Neutrophil (primary cell): ENCODE results near the gene NFE2.
A peak's percentile ranks its signal among the peaks of the same experiment; 100 is the strongest.

ENCODE experiments used
- H3K27ac ChIP-seq: fragments of 200-600 bp; sonication (generic); 2 replicates; pipeline ENCODE4 v1.5.1; 2016; ENCODE audit warnings: mild to moderate bottlenecking, moderate library complexity
- H3K27me3 ChIP-seq: fragments of 200-600 bp; sonication (generic); 2 replicates; pipeline ENCODE4 v1.6.0; 2016; ENCODE audit warnings: mild to moderate bottlenecking
- H3K36me3 ChIP-seq: fragments of 200-600 bp; sonication (generic); 2 replicates; pipeline ENCODE4 v1.5.1; 2017
- H3K4me1 ChIP-seq, 2 experiments: fragments of 200-600 bp in 1 of 2; sonication (generic) in 1 of 2; 1 replicate in 1 of 2; 2 replicates in 1 of 2; pipeline versions ENCODE4 v1.5.1 to v1.6.1; 2013 to 2016; ENCODE audit warnings: low read depth in 1 of 2, low read length in 1 of 2, mild to moderate bottlenecking in 1 of 2, moderate library complexity in 1 of 2; ENCODE audit not compliant: control insufficient read depth in 1 of 2, insufficient read depth in 1 of 2
- H3K4me3 ChIP-seq, 2 experiments: fragments of 200-600 bp in 1 of 2; sonication (generic) in 1 of 2; 1 replicate in 1 of 2; 2 replicates in 1 of 2; pipeline ENCODE4 v1.5.1; 2013 to 2016; ENCODE audit warnings: low read depth in 1 of 2, low read length in 1 of 2, mild to moderate bottlenecking in 1 of 2, moderate library complexity in 1 of 2
- H3K9me3 ChIP-seq: fragments of 200-600 bp; sonication (generic); 2 replicates; pipeline ENCODE4 v1.5.1; 2016
- CTCF ChIP-seq: fragments of 200-600 bp; sonication (generic); IDR thresholded peaks from 2 replicates; pipeline ENCODE4 v1.5.1; 2016; ENCODE audit warnings: antibody characterized with exemption

NFE2 gene

DNA sequence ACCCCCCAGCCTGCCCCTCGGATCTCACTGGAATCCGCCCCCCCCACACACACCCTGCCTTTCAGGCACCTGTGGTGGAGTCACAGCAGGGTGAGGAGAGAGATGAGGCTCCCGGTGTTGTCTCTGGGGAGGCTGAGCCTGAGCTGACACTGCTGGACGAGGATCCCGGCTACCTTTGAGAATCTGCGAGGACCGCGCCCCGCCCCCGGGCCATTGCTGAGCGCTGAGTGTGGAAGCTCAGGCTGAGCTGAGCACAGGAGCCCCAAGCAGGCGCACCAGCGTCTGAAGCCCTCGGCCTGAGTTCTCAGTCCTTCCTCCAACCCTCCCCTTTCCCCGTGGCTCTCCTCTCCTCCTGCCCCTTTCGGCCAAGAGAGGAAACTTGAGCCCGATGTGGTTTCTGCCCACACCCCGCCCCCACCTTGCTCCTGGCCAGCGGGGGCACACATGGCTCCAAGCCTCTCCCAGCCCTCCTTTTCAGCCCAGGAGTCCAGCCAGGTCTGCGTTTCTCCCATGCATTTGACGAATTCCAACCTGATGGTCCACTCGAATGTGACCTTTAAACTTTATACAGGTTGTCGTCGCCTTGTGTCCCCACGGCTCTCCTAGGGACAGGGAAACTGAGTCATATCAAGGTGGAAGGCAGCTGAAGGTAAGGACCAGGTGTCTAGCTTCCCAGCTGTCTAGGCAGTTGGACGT is at the start of gene NFE2:
NFE2 (minus strand) TSS at position 284 of the 696 bp plus-strand sequence. CDS start 5,767 bp downstream, outside the sequence.
- Histone ChIP-seq H3K27me3 (no peaks in the 10 kb centered on the region), H3K4me3 (peak within 1 kb of the TSS; percentile 82 to 91), H3K9me3 (no peaks in the 10 kb centered on the region), H3K27ac (peak within 1 kb of the TSS; percentile 93), H3K4me1 (peaks cover 69 to 85% of the 10 kb centered on the region in 2 experiments), H3K36me3 (peaks cover 3% of the 10 kb centered on the region)
- TF ChIP-seq CTCF, result peak; percentile 27

DNA sequence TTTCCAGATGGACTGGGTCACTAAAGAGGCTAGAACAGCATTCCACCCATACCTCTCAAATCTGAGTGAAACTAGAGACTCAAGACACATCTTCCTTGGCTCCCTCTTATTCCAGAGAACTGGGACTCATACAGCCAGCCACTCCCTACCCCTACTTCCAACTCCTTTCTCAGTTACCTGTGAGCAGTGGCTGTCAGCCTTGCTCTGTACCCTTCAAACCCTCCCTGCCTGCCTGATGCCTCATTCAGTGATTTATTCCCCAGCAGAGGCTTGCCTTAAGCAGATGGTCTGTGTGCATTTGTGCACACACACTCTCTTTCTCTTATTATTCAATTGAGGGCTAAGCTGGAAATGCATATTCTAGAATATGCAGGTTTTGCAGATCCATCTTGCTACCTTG is 48.9 kb upstream of the NFE2 start:
- H3K4me3 ChIP-seq, result no peak overlapping the region
- H3K4me1 ChIP-seq, result no peaks in the 10 kb centered on the region
- no peaks in the 10 kb centered on the region for H3K9me3 ChIP-seq
- H3K36me3 ChIP-seq, result peaks cover 77% of the 10 kb centered on the region
- H3K27ac ChIP-seq, result no peak overlapping the region
- TF ChIP-seq CTCF, result no peak
- peaks cover 15% of the 10 kb centered on the region for H3K27me3 ChIP-seq

DNA sequence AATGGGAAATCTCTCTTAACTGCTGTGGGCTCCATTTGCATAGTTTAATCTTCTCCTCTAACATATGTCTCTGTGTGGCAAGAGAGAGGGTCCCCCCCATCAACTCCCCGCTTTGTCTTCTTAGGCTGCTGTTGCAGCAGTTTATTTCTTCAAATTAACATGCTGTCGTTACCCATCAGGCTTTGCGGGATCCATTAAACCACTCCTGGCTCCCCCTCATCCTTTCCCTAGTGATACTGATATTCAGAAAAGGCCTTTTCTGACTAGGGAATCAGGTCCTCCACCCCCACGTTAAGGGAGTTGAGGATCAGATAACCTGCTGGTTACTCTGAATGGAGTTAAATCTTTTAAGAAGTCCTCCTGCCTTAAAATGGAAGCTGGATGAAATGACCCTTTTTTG is 48.2 kb upstream of the NFE2 start:
- TF ChIP-seq CTCF, result no peak
- no peaks in the 10 kb centered on the region for H3K9me3 ChIP-seq
- peaks cover 83% of the 10 kb centered on the region for H3K36me3 ChIP-seq
- no peak overlapping the region for H3K27ac ChIP-seq
- no peak overlapping the region for H3K4me3 ChIP-seq
- H3K4me1 ChIP-seq, result no peaks in the 10 kb centered on the region
- peaks cover 15% of the 10 kb centered on the region for H3K27me3 ChIP-seq

DNA sequence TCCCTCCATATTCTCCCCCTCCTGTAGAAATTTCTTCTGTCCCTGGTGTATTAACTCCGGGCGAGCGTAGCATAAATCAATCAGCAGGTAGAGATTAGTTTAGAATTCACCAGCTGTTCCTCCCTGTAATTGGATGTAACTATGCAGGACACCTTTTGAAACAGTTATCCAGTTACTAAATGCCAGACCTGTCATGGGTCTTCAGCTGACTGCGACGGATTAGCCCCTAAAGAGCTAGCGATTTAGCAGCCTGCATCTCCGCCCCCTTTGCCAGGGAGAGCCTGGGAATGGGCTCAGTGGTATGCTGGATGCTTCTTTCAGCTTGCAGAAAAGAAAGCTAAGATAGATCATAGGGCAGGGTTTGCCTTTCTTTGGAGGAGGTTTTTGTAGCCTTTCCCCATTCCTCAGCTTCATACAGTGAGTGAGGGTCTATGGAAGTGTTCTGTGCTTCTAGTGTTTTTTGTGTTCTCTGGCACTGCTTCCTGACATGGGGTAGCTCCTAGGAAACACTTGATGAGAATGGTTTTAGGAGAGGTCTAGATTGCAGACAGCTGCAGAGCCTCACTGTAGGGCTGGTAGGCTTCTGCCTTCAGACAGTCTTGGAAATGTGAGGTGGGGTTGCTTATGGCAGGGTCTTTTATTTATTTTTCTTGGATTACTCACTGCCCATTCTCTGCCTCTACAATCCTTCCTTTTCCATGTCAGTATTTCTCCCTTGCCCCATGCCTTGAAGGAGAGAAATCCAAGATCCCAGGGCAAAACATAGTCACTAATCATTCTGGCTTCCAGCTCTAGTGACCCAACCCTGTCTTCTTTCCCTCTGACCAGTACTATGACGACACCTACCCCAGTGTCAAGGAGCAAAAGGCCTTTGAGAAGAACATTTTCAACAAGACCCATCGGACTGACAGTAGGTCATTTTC is 40.8 kb upstream of the NFE2 start:
- Histone ChIP-seq H3K4me1 (no peaks in the 10 kb centered on the region), H3K4me3 (no peak overlapping the region), H3K27ac (no peak overlapping the region), H3K27me3 (no peaks in the 10 kb centered on the region), H3K9me3 (no peaks in the 10 kb centered on the region), H3K36me3 (peaks cover 57% of the 10 kb centered on the region)
- no peak for TF ChIP-seq CTCF

DNA sequence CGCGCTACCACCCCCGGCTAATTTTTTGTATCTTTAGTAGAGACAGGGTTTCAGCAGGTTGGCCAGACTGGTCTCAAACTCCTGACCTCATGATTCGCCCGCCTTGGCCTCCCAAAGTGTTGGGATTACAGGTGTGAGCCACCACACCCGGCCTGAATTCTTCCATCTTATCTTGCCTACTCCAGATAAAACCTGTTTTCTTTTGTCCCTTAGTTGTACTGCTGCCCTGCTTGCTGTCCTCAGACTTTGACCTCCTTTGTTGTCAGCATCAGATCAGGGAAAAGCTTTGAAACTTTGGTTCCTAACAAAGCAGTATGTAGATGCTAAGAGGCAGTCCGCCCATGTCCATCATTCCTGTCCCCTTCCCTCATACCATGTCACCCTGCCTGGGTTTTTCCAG is 40.0 kb upstream of the NFE2 start:
- no peak overlapping the region for H3K27ac ChIP-seq
- no peak for TF ChIP-seq CTCF
- H3K36me3 ChIP-seq, result peaks cover 53% of the 10 kb centered on the region
- H3K9me3 ChIP-seq, result no peaks in the 10 kb centered on the region
- H3K4me1 ChIP-seq, result no peaks in the 10 kb centered on the region
- no peaks in the 10 kb centered on the region for H3K27me3 ChIP-seq
- no peak overlapping the region for H3K4me3 ChIP-seq
